OCI-LY1 (cell line): ENCODE data around the gene TXNL4A.

Experiments used
- CTCF ChIP-seq: fragments of 200-600 bp; sonication (generic), shearing (Covaris generic); IDR thresholded peaks from 2 replicates; pipeline ENCODE4 v1.5.1; 2017; ENCODE audit warnings: mild to moderate bottlenecking, antibody characterized with exemption, low read length, moderate library complexity, mixed read lengths
- EZH2 ChIP-seq: fragments of 200-600 bp; sonication (generic), shearing (Covaris generic); IDR thresholded peaks from 2 replicates; pipeline ENCODE4 v1.8.0; 2017; ENCODE audit warnings: borderline replicate concordance, mixed run types, mild to moderate bottlenecking, antibody characterized with exemption, low read length, moderate library complexity, mixed read lengths

GRCh38 chr18:79942786-79943607, 45.4 kb downstream of the TXNL4A start:
- TF ChIP-seq CTCF (no peak), EZH2 (no peak)
